Endothelial cell (in vitro differentiated cells): ENCODE measurements around the gene NLGN2. TPM values are rescaled to one million over a fixed set of nuclear protein-coding genes. Genes with fewer than 3 reads are reported as not detected.
A peak's percentile ranks its signal among the peaks of the same experiment; 100 is the strongest.

Experiments used
- DNase-seq: peaks from one replicate; pipeline ENCODE4 v3.0.0; 2021; ENCODE audit warnings: low spot score
- H3K27ac Mint-ChIP-seq: one replicate; pipeline ENCODE4 v1.8.0; 2021; ENCODE audit warnings: mixed read lengths, inconsistent platforms; ENCODE audit not compliant: unreplicated experiment
- H3K27me3 Mint-ChIP-seq: one replicate; pipeline ENCODE4 v1.8.0; 2021; ENCODE audit warnings: mild to moderate bottlenecking, moderate library complexity, mixed read lengths, inconsistent platforms; ENCODE audit not compliant: unreplicated experiment
- H3K36me3 Mint-ChIP-seq: one replicate; pipeline ENCODE4 v1.8.0; 2021; ENCODE audit warnings: mild to moderate bottlenecking, low read depth, mixed read lengths, inconsistent platforms; ENCODE audit not compliant: unreplicated experiment
- H3K4me1 Mint-ChIP-seq: one replicate; pipeline ENCODE4 v1.8.0; 2021; ENCODE audit warnings: mild to moderate bottlenecking, mixed read lengths, inconsistent platforms; ENCODE audit not compliant: unreplicated experiment
- H3K4me3 Mint-ChIP-seq: one replicate; pipeline ENCODE4 v1.8.0; 2021; ENCODE audit warnings: mild to moderate bottlenecking, mixed read lengths, inconsistent platforms; ENCODE audit not compliant: unreplicated experiment
- H3K9me3 Mint-ChIP-seq: one replicate; pipeline ENCODE4 v1.8.0; 2021; ENCODE audit warnings: mixed read lengths, inconsistent platforms; ENCODE audit not compliant: unreplicated experiment
- total RNA-seq: library from RNA; stranded (reverse); fragmentation: NEBNext Ultra II Directional; extraction: Animal tissue kit (Norgen Biotek cat#: 25700); gene quantifications from one replicate; pipeline ENCODE4 v1.2.1, GENCODE V29; 2021; ENCODE audit not compliant: unreplicated experiment
- TF ChIP-seq, protein P1 (sequence below): fragments of 200-600 bp; sonication (generic); IDR thresholded peaks from one replicate; pipeline ENCODE4 v1.5.0; 2021; ENCODE audit warnings: antibody characterized with exemption; ENCODE audit not compliant: unreplicated experiment

Gene NLGN2
- total RNA-seq, 1 donor from 2014 or later = 54.8 TPM

DNA sequence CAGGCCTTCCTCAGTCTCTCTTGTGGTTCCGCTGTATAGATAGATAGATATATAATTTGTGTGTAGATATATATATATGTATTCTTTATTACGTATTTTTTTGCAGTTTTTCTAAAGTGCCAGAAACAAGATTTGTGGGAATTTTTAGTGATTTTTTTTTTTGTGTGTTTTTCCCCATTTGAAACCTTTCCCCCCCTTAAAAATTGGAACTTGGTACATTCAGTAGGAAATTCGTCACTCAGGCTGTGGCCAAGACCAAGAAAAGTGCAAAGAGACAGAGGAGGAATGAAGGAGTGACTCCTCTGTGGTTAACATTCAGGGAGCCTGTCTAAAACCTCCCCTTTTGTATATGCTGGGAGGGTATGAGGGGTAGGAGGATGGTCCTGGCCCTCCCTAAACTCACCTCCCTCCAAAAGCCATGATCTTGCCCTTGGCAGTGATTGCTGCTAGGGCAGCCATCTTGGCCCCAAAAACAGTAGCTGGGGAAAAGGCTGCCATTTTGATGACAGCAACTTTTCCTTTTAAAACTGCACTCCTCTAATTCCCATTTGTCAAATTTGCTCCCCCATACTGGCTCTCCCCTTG is 52.4 kb downstream of the NLGN2 start:
- H3K36me3 Mint-ChIP-seq = peaks cover 5% of the 10 kb centered on the region
- TF ChIP-seq, protein P1, sequence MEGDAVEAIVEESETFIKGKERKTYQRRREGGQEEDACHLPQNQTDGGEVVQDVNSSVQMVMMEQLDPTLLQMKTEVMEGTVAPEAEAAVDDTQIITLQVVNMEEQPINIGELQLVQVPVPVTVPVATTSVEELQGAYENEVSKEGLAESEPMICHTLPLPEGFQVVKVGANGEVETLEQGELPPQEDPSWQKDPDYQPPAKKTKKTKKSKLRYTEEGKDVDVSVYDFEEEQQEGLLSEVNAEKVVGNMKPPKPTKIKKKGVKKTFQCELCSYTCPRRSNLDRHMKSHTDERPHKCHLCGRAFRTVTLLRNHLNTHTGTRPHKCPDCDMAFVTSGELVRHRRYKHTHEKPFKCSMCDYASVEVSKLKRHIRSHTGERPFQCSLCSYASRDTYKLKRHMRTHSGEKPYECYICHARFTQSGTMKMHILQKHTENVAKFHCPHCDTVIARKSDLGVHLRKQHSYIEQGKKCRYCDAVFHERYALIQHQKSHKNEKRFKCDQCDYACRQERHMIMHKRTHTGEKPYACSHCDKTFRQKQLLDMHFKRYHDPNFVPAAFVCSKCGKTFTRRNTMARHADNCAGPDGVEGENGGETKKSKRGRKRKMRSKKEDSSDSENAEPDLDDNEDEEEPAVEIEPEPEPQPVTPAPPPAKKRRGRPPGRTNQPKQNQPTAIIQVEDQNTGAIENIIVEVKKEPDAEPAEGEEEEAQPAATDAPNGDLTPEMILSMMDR = no peak
- no peak overlapping the region for H3K27ac Mint-ChIP-seq
- peaks cover 6% of the 10 kb centered on the region for H3K27me3 Mint-ChIP-seq
- no peak overlapping the region for H3K4me3 Mint-ChIP-seq
- no peak for DNase-seq
- peaks cover 3% of the 10 kb centered on the region for H3K4me1 Mint-ChIP-seq
- H3K9me3 Mint-ChIP-seq = no peaks in the 10 kb centered on the region

GRCh38 chr17:7460850-7461660 is 53.4 kb downstream of the NLGN2 start:
- Mint-ChIP-seq H3K27me3 (peaks cover 4% of the 10 kb centered on the region), H3K4me3 (peak overlapping the region; percentile 83), H3K4me1 (peaks cover 3% of the 10 kb centered on the region), H3K9me3 (no peaks in the 10 kb centered on the region), H3K36me3 (peaks cover 5% of the 10 kb centered on the region), H3K27ac (no peak overlapping the region)
- TF ChIP-seq, protein P1 = no peak
- no peak for DNase-seq

GRCh38 chr17:7462474-7463371 is 55.1 kb downstream of the NLGN2 start:
- no peak overlapping the region for H3K4me3 Mint-ChIP-seq
- TF ChIP-seq, protein P1 = no peak

DNA sequence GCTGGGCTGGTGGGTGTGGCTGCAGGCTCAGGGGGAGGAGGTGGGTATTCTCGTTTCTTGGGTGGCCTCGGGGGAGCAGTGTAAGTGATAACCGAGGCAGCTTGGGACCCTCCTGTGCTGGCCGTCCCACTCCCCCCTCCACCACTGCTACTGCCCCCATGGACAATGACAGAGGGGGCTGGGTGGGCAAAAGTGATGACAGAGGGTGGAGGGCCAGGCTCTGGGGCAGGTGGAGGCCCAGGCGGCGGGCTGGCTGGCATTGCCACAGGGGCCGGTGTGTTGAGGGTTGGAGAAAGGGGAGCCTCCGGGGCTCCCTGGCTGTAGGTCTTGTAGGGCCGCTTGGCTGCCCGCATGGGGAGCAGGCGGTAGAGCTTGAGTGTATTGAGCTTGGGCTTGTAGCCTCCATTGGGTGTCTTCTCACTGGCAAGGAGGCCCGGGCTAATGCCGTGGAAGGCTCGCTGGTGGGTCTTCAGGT is 55.8 kb downstream of the NLGN2 start:
- peaks cover 11% of the 10 kb centered on the region for H3K27me3 Mint-ChIP-seq
- peaks cover 5% of the 10 kb centered on the region for H3K4me1 Mint-ChIP-seq
- peaks cover 5% of the 10 kb centered on the region for H3K36me3 Mint-ChIP-seq
- H3K4me3 Mint-ChIP-seq = no peak overlapping the region
- H3K9me3 Mint-ChIP-seq = no peaks in the 10 kb centered on the region
- no peak overlapping the region for H3K27ac Mint-ChIP-seq
- TF ChIP-seq, protein P1 = no peak
- no peak for DNase-seq

More at GRCh38 chr17:7462474-7463371, 55.1 kb downstream of the NLGN2 start:
- Mint-ChIP-seq H3K9me3 (no peaks in the 10 kb centered on the region), H3K27me3 (peaks cover 11% of the 10 kb centered on the region), H3K4me1 (peaks cover 5% of the 10 kb centered on the region), H3K36me3 (peaks cover 5% of the 10 kb centered on the region), H3K27ac (no peak overlapping the region)
- DNase-seq = no peak
